Measurements from ENCODE around the gene GJB1. TPM values are rescaled to one million over a fixed set of nuclear protein-coding genes. Genes with fewer than 3 reads are reported as not detected.

The GJB1 gene
- total RNA-seq, 1 experiment from 2014 or later: not detected

GRCh38 chrX:71244359-71245128 is 21.5 kb downstream of the GJB1 start:
- no peaks in the 10 kb centered on the region for H3K4me1 ChIP-seq (ENCODE audit: insufficient read depth, low read length, poor library complexity, severe bottlenecking)
- DNase-seq (ENCODE audit: low spot score): no peak
- intact Hi-C loops (cut with micrococcal nuclease; ENCODE audit: unreplicated experiment): no loop called here
- no peak overlapping the region for H3K4me3 ChIP-seq (ENCODE audit: low read depth, low read length, poor library complexity, severe bottlenecking)
- H3K27me3 ChIP-seq (replicated peaks; ENCODE audit: insufficient read depth, low read depth, low read length, poor library complexity): no peaks in the 10 kb centered on the region
- peaks cover 63% of the 10 kb centered on the region for H3K36me3 ChIP-seq (ENCODE audit: insufficient read depth, low read length, poor library complexity, severe bottlenecking)
- no peaks in the 10 kb centered on the region for H3K9me3 ChIP-seq (ENCODE audit: low read depth, low read length, poor library complexity, severe bottlenecking)
- TF ChIP-seq CTCF (conservative IDR thresholded peaks at IDR 0.05; ENCODE audit: low read depth, low read length) (no peak), EZH2 (IDR thresholded peaks at IDR 0.05; ENCODE audit: borderline replicate concordance, low read depth, low read length, poor library complexity, severe bottlenecking) (no peak)
- ChIA-PET CTCF (no interaction called here), POLR2A (ENCODE audit: low non-redundant PET) (no interaction called here)
- no TSS peak for BruUV-seq (replicated peaks)
- H3K27ac ChIP-seq (ENCODE audit: low read depth, low read length, poor library complexity, severe bottlenecking): no peak overlapping the region

- CTCF ChIA-PET: no interaction called here
- Histone ChIP-seq H3K27ac (ENCODE audit: low read depth, low read length, poor library complexity, severe bottlenecking) (no peak overlapping the region), H3K36me3 (ENCODE audit: insufficient read depth, low read length, poor library complexity, severe bottlenecking) (peaks cover 67% of the 10 kb centered on the region), H3K4me1 (ENCODE audit: insufficient read depth, low read length, poor library complexity, severe bottlenecking) (no peaks in the 10 kb centered on the region), H3K4me3 (ENCODE audit: low read depth, low read length, poor library complexity, severe bottlenecking) (no peak overlapping the region), H3K27me3 (replicated peaks; ENCODE audit: insufficient read depth, low read depth, low read length, poor library complexity) (no peaks in the 10 kb centered on the region), H3K9me3 (ENCODE audit: low read depth, low read length, poor library complexity, severe bottlenecking) (no peaks in the 10 kb centered on the region)
- TF ChIP-seq CTCF (conservative IDR thresholded peaks at IDR 0.05; ENCODE audit: low read depth, low read length) (no peak), EZH2 (IDR thresholded peaks at IDR 0.05; ENCODE audit: borderline replicate concordance, low read depth, low read length, poor library complexity, severe bottlenecking) (no peak)
- POLR2A ChIA-PET (ENCODE audit: low non-redundant PET): no interaction called here
- DNase-seq (ENCODE audit: low spot score): no peak
- BruUV-seq (replicated peaks): no TSS peak
- intact Hi-C loops (cut with micrococcal nuclease; ENCODE audit: unreplicated experiment): no loop called here
These were observed 22.1 kb downstream of the GJB1 start for GRCh38 chrX:71245159-71245558.

- no TSS peak for BruUV-seq (replicated peaks)
- DNase-seq (ENCODE audit: low spot score): no peak
- Histone ChIP-seq H3K27me3 (replicated peaks; ENCODE audit: insufficient read depth, low read depth, low read length, poor library complexity) (no peaks in the 10 kb centered on the region), H3K9me3 (ENCODE audit: low read depth, low read length, poor library complexity, severe bottlenecking) (no peaks in the 10 kb centered on the region), H3K4me1 (ENCODE audit: insufficient read depth, low read length, poor library complexity, severe bottlenecking) (peaks cover 14% of the 10 kb centered on the region), H3K27ac (ENCODE audit: low read depth, low read length, poor library complexity, severe bottlenecking) (no peak overlapping the region), H3K36me3 (ENCODE audit: insufficient read depth, low read length, poor library complexity, severe bottlenecking) (peaks cover 29% of the 10 kb centered on the region), H3K4me3 (ENCODE audit: low read depth, low read length, poor library complexity, severe bottlenecking) (no peak overlapping the region)
- no peak for TF ChIP-seq CTCF (conservative IDR thresholded peaks at IDR 0.05; ENCODE audit: low read depth, low read length)
- no peak for TF ChIP-seq EZH2 (IDR thresholded peaks at IDR 0.05; ENCODE audit: borderline replicate concordance, low read depth, low read length, poor library complexity, severe bottlenecking)
- CTCF ChIA-PET: no interaction called here
- intact Hi-C loops (cut with micrococcal nuclease; ENCODE audit: unreplicated experiment): loop anchor here (5.0 kb wide), 1 partner anchor 116 kb away; the partner anchor contains the start of gene TAF1
- POLR2A ChIA-PET (ENCODE audit: low non-redundant PET): no interaction called here
These were observed 27.8 kb downstream of the GJB1 start for GRCh38 chrX:71250841-71251240.

All from A673 (cell line).